HepG2 (cell line): Measurements from ENCODE around the gene C11orf58. TPM values are rescaled to one million over a fixed set of nuclear protein-coding genes. Genes with fewer than 3 reads are reported as not detected.

ENCODE experiments used
- ATAC-seq: fragments of 200-7000 bp; cut with Tn5 transposase; 3 replicates; pipeline ENCODE4 v1.9.1; 2020; ENCODE audit warnings: mild to moderate bottlenecking, moderate library complexity
- BruUV-seq: library from RNA; stranded (reverse); fragments of 400-500 nt; replicated peaks from 2 replicates; lab custom pipeline; 2021; lab: Mats Ljungman, UMichigan
- CTCF ChIA-PET: fragments of 300-600 bp; formaldehyde crosslinking; extraction: SDS; loops from one replicate; lab custom pipeline; 2021; ENCODE audit warnings: low total read pairs, inconsistent platforms, low intra/inter-chr PET ratio; lab: Yijun Ruan, JAX
- POLR2A ChIA-PET: fragments of 350-600 bp; sonication (Branson Sonifier 250); formaldehyde crosslinking; loops from one replicate; lab custom pipeline; 2020; ENCODE audit warnings: antibody characterized with exemption, inconsistent platforms; lab: Yijun Ruan, JAX
- DNase-seq: peaks from one replicate; pipeline ENCODE4 v3.0.0-alpha.2; 2015; ENCODE audit warnings: low spot score
- FAIRE-seq: peaks from 3 replicates; lab custom pipeline; 2011; peaks lifted over from hg19 to GRCh38; lab: Jason Lieb, UNC
- H2AFZ ChIP-seq: one replicate; pipeline ENCODE4 v1.6.1; 2011; ENCODE audit warnings: low read length, inconsistent platforms
- H3K27ac ChIP-seq: fragments of 300-600 bp; 3 replicates; pipeline ENCODE4 v1.8.0; 2011; ENCODE audit warnings: mixed run types, mild to moderate bottlenecking, mixed read lengths, low read length, inconsistent platforms; ENCODE audit not compliant: insufficient read depth; ENCODE audit errors: extremely low read length
- H3K27me3 ChIP-seq, 2 experiments: fragments of 200-600 bp in 1 of 2; 2 replicates in 1 of 2; 3 replicates in 1 of 2; pipeline versions ENCODE4 v1.6.0 to v1.8.0; 2011; ENCODE audit warnings: low read length in 2 of 2, mild to moderate bottlenecking in 2 of 2, moderate library complexity in 2 of 2, inconsistent platforms in 1 of 2; ENCODE audit not compliant: insufficient read depth in 2 of 2, control insufficient read depth in 1 of 2
- H3K36me3 ChIP-seq, 2 experiments: fragments of 200-600 bp in 1 of 2; replicated peaks in 1 of 2; 2 replicates in 1 of 2; 3 replicates in 1 of 2; pipeline versions ENCODE4 v1.5.1 to v1.8.0; 2011; ENCODE audit warnings: low read length in 2 of 2, inconsistent platforms in 1 of 2; ENCODE audit not compliant: insufficient read depth in 2 of 2, control insufficient read depth in 1 of 2
- H3K4me1 ChIP-seq: 2 replicates; pipeline ENCODE4 v1.5.1; 2012; ENCODE audit warnings: low read length, inconsistent platforms; ENCODE audit not compliant: insufficient read depth
- H3K4me2 ChIP-seq: 2 replicates; pipeline ENCODE4 v1.6.0; 2011; ENCODE audit warnings: low read depth, low read length, inconsistent platforms
- H3K4me3 ChIP-seq, 3 experiments: fragments of 200-600 bp in 1 of 3; sonication (generic), shearing (Covaris generic) in 1 of 3; replicated peaks in 1 of 3; 2 replicates each; pipeline ENCODE4 v1.5.1; 2011 to 2016; ENCODE audit warnings: low read length in 3 of 3, inconsistent platforms in 2 of 3, low read depth in 2 of 3, mild to moderate bottlenecking in 2 of 3, control low read depth in 1 of 3, mixed read lengths in 1 of 3; ENCODE audit not compliant: insufficient read depth in 1 of 3
- H3K79me2 ChIP-seq: one replicate; pipeline ENCODE4 v1.6.1; 2011; ENCODE audit warnings: low read length, inconsistent platforms; ENCODE audit not compliant: insufficient read depth
- H3K9ac ChIP-seq: 2 replicates; pipeline ENCODE4 v1.6.0; 2011; ENCODE audit warnings: mild to moderate bottlenecking, low read depth, low read length, inconsistent platforms; ENCODE audit not compliant: insufficient read depth
- H3K9me3 ChIP-seq: 2 replicates; pipeline ENCODE4 v1.5.1; 2012; ENCODE audit warnings: mild to moderate bottlenecking, low read length
- H4K20me1 ChIP-seq: 2 replicates; pipeline ENCODE4 v1.6.0; 2011; ENCODE audit warnings: inconsistent platforms, mild to moderate bottlenecking, low read length, moderate library complexity; ENCODE audit not compliant: insufficient read depth
- GATAD1 ChIP-seq: IDR thresholded peaks from 2 replicates; pipeline ENCODE4 v1.6.1; 2016; ENCODE audit warnings: missing genetic modification reagents, missing compliant biosample characterization
- GTF3A ChIP-seq: sonication (generic); formaldehyde crosslinking; conservative IDR thresholded peaks from 2 replicates; pipeline ENCODE4 v1.4.0; 2020; ENCODE audit warnings: mild to moderate bottlenecking, missing genetic modification reagents
- HDAC6 ChIP-seq: fragments of 200-600 bp; sonication (generic); IDR thresholded peaks from 2 replicates; pipeline ENCODE4 v1.7.0; 2017; ENCODE audit warnings: mild to moderate bottlenecking, antibody characterized with exemption, low read length, low read depth
- MAFF ChIP-seq: IDR thresholded peaks from 2 replicates; pipeline ENCODE4 v1.6.1; 2011; ENCODE audit warnings: low read depth, low read length, improper control_type of control experiment
- MAFK ChIP-seq, 2 experiments: IDR thresholded peaks in 1 of 2; conservative IDR thresholded peaks in 1 of 2; 2 replicates each; pipeline ENCODE4 v1.6.1; 2011; ENCODE audit warnings: improper control_type of control experiment in 2 of 2, low read length in 2 of 2
- POLR2AphosphoS5 ChIP-seq: IDR thresholded peaks from 2 replicates; pipeline ENCODE4 v1.6.1; 2012; ENCODE audit warnings: low read depth, low read length
- RFX1 ChIP-seq: fragments of 450-650 bp; IDR thresholded peaks from 2 replicates; pipeline ENCODE4 v1.6.1; 2017
- RFXAP ChIP-seq: sonication (generic); formaldehyde crosslinking; IDR thresholded peaks from 2 replicates; pipeline ENCODE4 v1.4.0; 2020; ENCODE audit warnings: missing genetic modification reagents, borderline replicate concordance
- SP4 ChIP-seq: sonication (generic); formaldehyde crosslinking; IDR thresholded peaks from 2 replicates; pipeline ENCODE4 v1.8.1; 2023; ENCODE audit warnings: mild to moderate bottlenecking, missing genetic modification reagents
- TCF7 ChIP-seq: sonication (generic); IDR thresholded peaks from 2 replicates; pipeline ENCODE4 v1.6.1; 2016; ENCODE audit warnings: antibody characterized with exemption, low read depth
- ZMYM2 ChIP-seq: sonication (generic); formaldehyde crosslinking; IDR thresholded peaks from 2 replicates; pipeline ENCODE4 v1.8.0; 2022; ENCODE audit warnings: mild to moderate bottlenecking, missing genetic modification reagents
- ZNF546 ChIP-seq: sonication (generic); formaldehyde crosslinking; conservative IDR thresholded peaks from 2 replicates; pipeline ENCODE4 v1.8.1; 2023; ENCODE audit warnings: mild to moderate bottlenecking, missing genetic modification reagents
- ZNF572 ChIP-seq: sonication (generic); formaldehyde crosslinking; IDR thresholded peaks from 2 replicates; pipeline ENCODE4 v1.5.1; 2020; ENCODE audit warnings: mild to moderate bottlenecking, missing genetic modification reagents
- ZNF619 ChIP-seq: sonication (generic); formaldehyde crosslinking; IDR thresholded peaks from 2 replicates; pipeline ENCODE4 v1.4.0; 2020; ENCODE audit warnings: mild to moderate bottlenecking, missing genetic modification reagents
- ZNF788 ChIP-seq: sonication (generic); formaldehyde crosslinking; IDR thresholded peaks from 2 replicates; pipeline ENCODE4 v1.5.0; 2020; ENCODE audit warnings: mild to moderate bottlenecking, missing genetic modification reagents, borderline replicate concordance
- ZNF841 ChIP-seq: sonication (generic); formaldehyde crosslinking; IDR thresholded peaks from 2 replicates; pipeline ENCODE4 v1.8.1; 2023; ENCODE audit warnings: missing genetic modification reagents, borderline replicate concordance
- WGBS: methylation state at CpG from one replicate; pipeline ENCODE4 v1.1.6; 2017; ENCODE audit warnings: low lambda C conversion rate; 5-methylcytosine and 5-hydroxymethylcytosine counted together
- in situ Hi-C: cut with HindIII; loops from 2 replicates; pipeline ENCODE4 v1.10.0; 2017; ENCODE audit warnings: low pct_unique_long_range_greater_than_20kb; ENCODE audit not compliant: extremely low pct_ligation_motif_present
- intact Hi-C: fragments of 100-400 bp; cut with micrococcal nuclease; formaldehyde crosslinking; loops from one replicate; pipeline ENCODE4 v1.10.0; 2022; ENCODE audit not compliant: unreplicated experiment
- polyA plus RNA-seq, 8 experiments: library from polyadenylated mRNA; depleted of rRNA in 3 of 8; stranded (reverse) in 7 of 8; unstranded in 1 of 8; fragments of >200 nt; fragmentation: Illumina TruSeq in 4 of 8; extraction: Trizol in 4 of 8; gene quantifications; 2 replicates each; pipeline versions ENCODE4 v1.2.1 to v1.2.3, GENCODE V29; 2011 to 2016; ENCODE audit warnings: low read depth in 4 of 8, missing spikeins in 1 of 8, mixed read lengths in 1 of 8; ENCODE audit not compliant: insufficient read depth in 1 of 8
- total RNA-seq, 5 experiments: library from RNA; depleted of rRNA; stranded (reverse); fragments of >200 nt; fragmentation: Illumina TruSeq; extraction: Trizol; gene quantifications; 2 replicates each; pipeline ENCODE4 v1.2.3, GENCODE V29; 2016; ENCODE audit warnings: low read depth in 1 of 5
- TF ChIP-seq, protein P1 (sequence below): sonication (generic); formaldehyde crosslinking; IDR thresholded peaks from 2 replicates; pipeline ENCODE4 v1.5.0; 2020; ENCODE audit warnings: missing genetic modification reagents
- TF ChIP-seq, protein P2 (sequence below): sonication (generic); formaldehyde crosslinking; IDR thresholded peaks from 2 replicates; pipeline ENCODE4 v1.4.0; 2020; ENCODE audit warnings: low read depth, mild to moderate bottlenecking, missing genetic modification reagents

Gene C11orf58
- total and polyA plus RNA-seq, 2 of the 13 experiments (the other 11 are each of a cell fraction or from before 2014, with no cell fraction given), result 83.8 to 167 TPM

DNA sequence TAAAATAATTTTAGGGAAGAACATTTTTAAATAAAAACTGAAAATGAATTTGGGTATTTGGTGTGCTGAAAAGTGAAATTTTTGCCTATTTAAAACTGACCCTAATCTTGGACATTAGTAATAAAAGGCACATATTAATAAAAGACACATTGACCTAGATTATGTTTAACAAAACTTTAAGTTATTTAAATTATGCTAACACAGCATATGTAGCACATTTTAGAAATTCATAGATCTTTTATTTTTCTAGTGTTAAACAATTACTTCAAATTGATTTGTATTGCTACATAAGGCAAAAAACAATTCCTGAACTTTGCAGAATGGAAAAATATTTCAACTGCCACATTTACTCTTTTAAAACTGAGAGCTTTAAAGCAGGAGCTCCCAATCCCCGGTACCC lies 10.6 kb downstream of the C11orf58 start:
- 100% methylated on average over 1 of the region's 1 CpG for WGBS
- Histone ChIP-seq H3K27ac (no peak overlapping the region), H4K20me1 (peaks cover 10% of the 10 kb centered on the region), H3K36me3 (peaks cover 14 to 88% of the 10 kb centered on the region in 2 experiments), H3K9me3 (no peaks in the 10 kb centered on the region), H3K4me1 (peaks cover 7% of the 10 kb centered on the region), H2AFZ (no peak overlapping the region), H3K4me2 (no peak overlapping the region), H3K9ac (no peak overlapping the region), H3K79me2 (peaks cover 18% of the 10 kb centered on the region), H3K27me3 (no peaks in the 10 kb centered on the region), H3K4me3 (no peak overlapping the region)
- no peak for FAIRE-seq
- TF ChIP-seq RFXAP, result no peak
- TF ChIP-seq MAFK (conservative IDR thresholded peaks at IDR 0.05 in 1 of 2, IDR thresholded peaks at IDR 0.05 in 1 of 2; ENCODE audit: low read length in 2 of 2), result peak; percentile 23 to 67; a peak in 2 of 4 replicates
- peak; percentile 43 for TF ChIP-seq MAFF
- CTCF ChIA-PET, result no interaction called here
- POLR2A ChIA-PET, result interaction anchor here (1.9 kb wide), 1 partner anchor 10 kb away, joined by 12 read pairs; the partner anchor contains the start of gene C11orf58
- no peak for DNase-seq
- ATAC-seq, result no peak
- intact Hi-C loops (no loop called here), in situ Hi-C loops (no loop called here)
- BruUV-seq, result no TSS peak

DNA sequence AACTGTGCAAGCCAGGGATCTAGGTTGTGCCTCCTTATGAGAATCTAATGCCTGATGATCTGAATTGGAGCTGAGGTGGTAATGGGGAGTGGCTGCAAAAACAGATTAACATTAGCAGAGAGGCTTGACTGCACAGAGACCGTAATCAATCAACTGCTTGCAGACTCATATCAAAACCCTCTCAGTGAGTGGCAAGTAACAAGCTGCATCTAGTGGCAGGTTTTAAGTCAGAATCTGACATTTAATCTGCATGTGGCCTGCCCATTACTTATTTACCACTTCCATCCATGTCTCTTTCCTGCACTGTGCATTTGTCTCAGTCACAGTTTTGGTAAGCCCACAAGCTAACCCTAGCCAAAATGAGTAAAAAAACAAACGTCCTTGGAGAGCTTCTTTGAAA lies 11.2 kb downstream of the C11orf58 start:
- ATAC-seq, result no peak
- in situ Hi-C loops (no loop called here), intact Hi-C loops (no loop called here)
- H4K20me1 ChIP-seq, result peaks cover 8% of the 10 kb centered on the region
- no peak overlapping the region for H3K9ac ChIP-seq
- no TSS peak for BruUV-seq
- FAIRE-seq, result no peak
- H3K4me3 ChIP-seq, result no peak overlapping the region
- ChIA-PET CTCF (no interaction called here), POLR2A (interaction anchor here (0.6 to 1.9 kb wide), 2 partner anchors 10 to 1263 kb away, joined by 3 to 12 read pairs; partner anchors contain the start of genes C11orf58 and SERGEF)
- H3K79me2 ChIP-seq, result peaks cover 12% of the 10 kb centered on the region
- H2AFZ ChIP-seq, result no peak overlapping the region
- 93% methylated on average over 2 of the region's 2 CpGs for WGBS
- no peak overlapping the region for H3K27ac ChIP-seq
- peaks cover 14 to 83% of the 10 kb centered on the region in 2 experiments for H3K36me3 ChIP-seq
- H3K9me3 ChIP-seq, result no peaks in the 10 kb centered on the region
- H3K4me2 ChIP-seq, result no peak overlapping the region
- peaks cover 1% of the 10 kb centered on the region for H3K4me1 ChIP-seq
- H3K27me3 ChIP-seq, result no peaks in the 10 kb centered on the region
- DNase-seq, result no peak
- TF ChIP-seq HDAC6 (no peak), ZNF788 (CRISPR knock-in tag) (no peak), TCF7 (no peak), ZNF841 (no peak), GATAD1 (CRISPR knock-in tag) (no peak), GTF3A (CRISPR knock-in tag) (no peak), ZNF572 (CRISPR knock-in tag) (no peak), ZMYM2 (CRISPR knock-in tag) (no peak), ZNF546 (CRISPR knock-in tag) (no peak), ZNF619 (CRISPR knock-in tag) (no peak), RFX1 (no peak), POLR2AphosphoS5 (no peak), SP4 (CRISPR knock-in tag) (no peak)
- TF ChIP-seq, protein P1, sequence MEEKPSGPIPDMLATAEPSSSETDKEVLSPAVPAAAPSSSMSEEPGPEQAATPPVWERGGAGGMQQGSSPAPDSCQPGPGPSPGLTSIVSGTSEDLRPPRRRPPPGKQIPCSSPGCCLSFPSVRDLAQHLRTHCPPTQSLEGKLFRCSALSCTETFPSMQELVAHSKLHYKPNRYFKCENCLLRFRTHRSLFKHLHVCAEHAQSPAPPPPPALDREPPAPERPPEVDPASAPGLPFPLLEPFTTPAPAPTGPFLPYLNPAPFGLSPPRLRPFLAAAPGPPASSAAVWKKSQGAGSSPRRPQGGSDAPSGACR (CRISPR knock-in tag), result no peak
- TF ChIP-seq, protein P2, sequence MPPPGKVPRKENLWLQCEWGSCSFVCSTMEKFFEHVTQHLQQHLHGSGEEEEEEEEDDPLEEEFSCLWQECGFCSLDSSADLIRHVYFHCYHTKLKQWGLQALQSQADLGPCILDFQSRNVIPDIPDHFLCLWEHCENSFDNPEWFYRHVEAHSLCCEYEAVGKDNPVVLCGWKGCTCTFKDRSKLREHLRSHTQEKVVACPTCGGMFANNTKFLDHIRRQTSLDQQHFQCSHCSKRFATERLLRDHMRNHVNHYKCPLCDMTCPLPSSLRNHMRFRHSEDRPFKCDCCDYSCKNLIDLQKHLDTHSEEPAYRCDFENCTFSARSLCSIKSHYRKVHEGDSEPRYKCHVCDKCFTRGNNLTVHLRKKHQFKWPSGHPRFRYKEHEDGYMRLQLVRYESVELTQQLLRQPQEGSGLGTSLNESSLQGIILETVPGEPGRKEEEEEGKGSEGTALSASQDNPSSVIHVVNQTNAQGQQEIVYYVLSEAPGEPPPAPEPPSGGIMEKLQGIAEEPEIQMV, result no peak
